MM.1S (cell line): ENCODE data around the gene FKBP14.

Experiments
- DNase-seq: peaks from one replicate; pipeline ENCODE4 v3.0.0-alpha.2; 2015
- H2AFZ ChIP-seq: fragments of 300-600 bp; sonication (generic); 2 replicates; pipeline ENCODE4 v1.6.0; 2016; ENCODE audit warnings: antibody characterized with exemption, low read length
- H3F3A ChIP-seq: fragments of 300-600 bp; sonication (generic); 2 replicates; pipeline ENCODE4 v1.6.1; 2016; ENCODE audit warnings: mild to moderate bottlenecking, antibody characterized with exemption, low read length, moderate library complexity, mixed read lengths; ENCODE audit not compliant: insufficient read depth
- H3K27ac ChIP-seq: fragments of 300-600 bp; sonication (generic); 2 replicates; pipeline ENCODE4 v1.5.1; 2016; ENCODE audit warnings: mild to moderate bottlenecking, low read length
- H3K27me3 ChIP-seq: fragments of 300-600 bp; sonication (generic); replicated peaks from 2 replicates; pipeline ENCODE4 v1.6.0; 2016; ENCODE audit warnings: low read length; ENCODE audit not compliant: insufficient read depth
- H3K36me3 ChIP-seq: fragments of 300-600 bp; sonication (generic); replicated peaks from 2 replicates; pipeline ENCODE4 v1.6.1; 2016; ENCODE audit warnings: mild to moderate bottlenecking, low read length, mixed read lengths; ENCODE audit not compliant: insufficient read depth
- H3K4me1 ChIP-seq: fragments of 300-600 bp; sonication (generic); 2 replicates; pipeline ENCODE4 v1.6.1; 2016; ENCODE audit warnings: low read length, mixed read lengths
- H3K4me2 ChIP-seq: fragments of 300-600 bp; sonication (generic); 2 replicates; pipeline ENCODE4 v1.6.0; 2016; ENCODE audit warnings: low read depth, low read length
- H3K4me3 ChIP-seq: fragments of 300-600 bp; sonication (generic); 2 replicates; pipeline ENCODE4 v1.5.1; 2016; ENCODE audit warnings: low read length, mixed read lengths
- H3K79me2 ChIP-seq: fragments of 300-600 bp; sonication (generic); 2 replicates; pipeline ENCODE4 v1.6.1; 2016; ENCODE audit warnings: mixed run types, low read length, mixed read lengths
- H3K9ac ChIP-seq: fragments of 300-600 bp; sonication (generic); 2 replicates; pipeline ENCODE4 v1.6.1; 2016; ENCODE audit warnings: low read length, mixed read lengths
- H3K9me2 ChIP-seq: fragments of 300-600 bp; sonication (generic); replicated peaks from 2 replicates; pipeline ENCODE4 v1.6.1; 2016; ENCODE audit warnings: mild to moderate bottlenecking, low read length, mixed read lengths; ENCODE audit not compliant: insufficient read depth
- H3K9me3 ChIP-seq: fragments of 300-600 bp; sonication (generic); replicated peaks from 2 replicates; pipeline ENCODE4 v1.6.1; 2016; ENCODE audit warnings: mild to moderate bottlenecking, low read length, mixed read lengths; ENCODE audit not compliant: insufficient read depth
- H4K20me1 ChIP-seq: fragments of 300-600 bp; sonication (generic); 2 replicates; pipeline ENCODE4 v1.6.1; 2016; ENCODE audit warnings: mild to moderate bottlenecking, low read length, moderate library complexity, mixed read lengths; ENCODE audit not compliant: insufficient read depth
- CTCF ChIP-seq: fragments of 300-600 bp; sonication (generic); IDR thresholded peaks from 2 replicates; pipeline ENCODE4 v1.5.1; 2016; ENCODE audit warnings: antibody characterized with exemption, low read length, mixed read lengths
- EZH2 ChIP-seq: fragments of 300-600 bp; sonication (generic); optimal IDR thresholded peaks from 2 replicates; pipeline ENCODE3; 2017; ENCODE audit warnings: low read depth, mild to moderate bottlenecking, antibody characterized with exemption, low read length, mixed read lengths
- EZH2phosphoT487 ChIP-seq: fragments of 300-600 bp; sonication (generic); IDR thresholded peaks from 2 replicates; pipeline ENCODE4 v1.6.1; 2018; ENCODE audit warnings: antibody characterized with exemption, low read length

FKBP14 gene

GRCh38 chr7:29989257-29989995 is 37.1 kb downstream of the FKBP14 start, which contains the start of gene SCRN1:
Gene SCRN1 (minus strand): TSS chr7:29989801. CDS start chr7:29969067, 20,734 bp downstream.
- H3K9me3 ChIP-seq: no peaks in the 10 kb centered on the region
- peak within 1 kb of the TSS; percentile 90 for H3K4me2 ChIP-seq
- H3K4me3 ChIP-seq: peak within 1 kb of the TSS; percentile 75
- DNase-seq: peak; percentile 19
- no peaks in the 10 kb centered on the region for H3K4me1 ChIP-seq
- H2AFZ ChIP-seq: peak within 1 kb of the TSS; percentile 98
- no peaks in the 10 kb centered on the region for H3K36me3 ChIP-seq
- no peaks in the 10 kb centered on the region for H4K20me1 ChIP-seq
- H3K9ac ChIP-seq: peak within 1 kb of the TSS; percentile 50; the same call in 1 of the 2 replicates
- H3F3A ChIP-seq: no peaks in the 10 kb centered on the region
- no peak within 1 kb of the TSS for H3K27ac ChIP-seq
- no peak for TF ChIP-seq EZH2phosphoT487
- no peak for TF ChIP-seq EZH2
- no peak for TF ChIP-seq CTCF
- peaks cover 5% of the 10 kb centered on the region; the same call in 1 of the 2 replicates for H3K27me3 ChIP-seq
- no peaks in the 10 kb centered on the region for H3K9me2 ChIP-seq
- no peaks in the 10 kb centered on the region for H3K79me2 ChIP-seq

- Histone ChIP-seq H3K4me2 (peak overlapping the region; percentile 90), H3K36me3 (no peaks in the 10 kb centered on the region), H3K27me3 (peaks cover 5% of the 10 kb centered on the region; the same call in 1 of the 2 replicates), H3F3A (no peaks in the 10 kb centered on the region), H3K4me1 (no peaks in the 10 kb centered on the region), H2AFZ (peak overlapping the region; percentile 98), H3K9ac (peak overlapping the region; percentile 50; the same call in 1 of the 2 replicates), H3K9me2 (no peaks in the 10 kb centered on the region), H4K20me1 (no peaks in the 10 kb centered on the region), H3K27ac (no peak overlapping the region), H3K79me2 (no peaks in the 10 kb centered on the region), H3K4me3 (peak overlapping the region; percentile 75), H3K9me3 (no peaks in the 10 kb centered on the region)
- DNase-seq: peak; percentile 29
- TF ChIP-seq CTCF (no peak), EZH2phosphoT487 (no peak)
Observed at GRCh38 chr7:29988424-29989256, 37.9 kb downstream of the FKBP14 start.

GRCh38 chr7:29987811-29988317 is 38.6 kb downstream of the FKBP14 start:
- Histone ChIP-seq H3K9ac (no peak overlapping the region), H3F3A (no peaks in the 10 kb centered on the region), H3K79me2 (no peaks in the 10 kb centered on the region), H3K9me2 (no peaks in the 10 kb centered on the region), H3K27me3 (peaks cover 5% of the 10 kb centered on the region; the same call in 1 of the 2 replicates), H3K9me3 (no peaks in the 10 kb centered on the region), H4K20me1 (no peaks in the 10 kb centered on the region), H3K4me1 (no peaks in the 10 kb centered on the region), H3K4me3 (no peak overlapping the region), H3K36me3 (no peaks in the 10 kb centered on the region), H3K27ac (no peak overlapping the region), H3K4me2 (no peak overlapping the region), H2AFZ (no peak overlapping the region)
- TF ChIP-seq EZH2phosphoT487 (no peak), EZH2 (no peak), CTCF (no peak)
- DNase-seq: no peak
